IMR-90 (cell line): ENCODE measurements around the gene SLC25A25. TPM values are rescaled to one million over a fixed set of nuclear protein-coding genes. Genes with fewer than 3 reads are reported as not detected.

ENCODE experiments used
- ATAC-seq: fragments of 200-7000 bp; cut with Tn5 transposase; 2 replicates; pipeline ENCODE4 v1.9.1; 2020; ENCODE audit warnings: low read depth, mild to moderate bottlenecking, moderate library complexity
- BruUV-seq: library from RNA; stranded (reverse); fragments of 400-500 nt; replicated peaks from 2 replicates; lab custom pipeline; 2021; lab: Mats Ljungman, UMichigan
- CTCF ChIA-PET: fragments of 300-600 bp; formaldehyde crosslinking; extraction: SDS; loops from one replicate; lab custom pipeline; 2021; ENCODE audit warnings: antibody characterized with exemption; lab: Yijun Ruan, JAX
- POLR2A ChIA-PET: fragments of 300-600 bp; sonication (Branson Sonifier 250); formaldehyde crosslinking; loops from one replicate; lab custom pipeline; 2022; ENCODE audit warnings: antibody characterized with exemption; ENCODE audit not compliant: unreplicated experiment; lab: Charles Lee
- DNase-seq: peaks from one replicate; pipeline ENCODE4 v3.0.0; 2013
- H2AFZ ChIP-seq: replicated peaks from 2 replicates; pipeline ENCODE3; 2013; ENCODE audit warnings: low read length, mild to moderate bottlenecking; ENCODE audit not compliant: poor library complexity
- H2AK5ac ChIP-seq: 2 replicates; pipeline ENCODE4 v1.6.1; 2013; ENCODE audit warnings: low read depth, low read length, inconsistent platforms
- H2AK9ac ChIP-seq: replicated peaks from 2 replicates; pipeline ENCODE3; 2013; ENCODE audit warnings: mild to moderate bottlenecking, low read depth, low read length, moderate library complexity; ENCODE audit not compliant: poor library complexity
- H2BK120ac ChIP-seq: 2 replicates; pipeline ENCODE4 v1.6.1; 2013; ENCODE audit warnings: low read depth, low read length, inconsistent platforms
- H2BK15ac ChIP-seq: 3 replicates; pipeline ENCODE4 v1.6.1; 2013; ENCODE audit warnings: low read depth, low read length, inconsistent platforms
- H2BK20ac ChIP-seq: 2 replicates; pipeline ENCODE4 v1.6.1; 2013; ENCODE audit warnings: low read depth, mild to moderate bottlenecking, inconsistent platforms, low read length, moderate library complexity
- H2BK5ac ChIP-seq: 2 replicates; pipeline ENCODE4 v1.6.1; 2013; ENCODE audit warnings: mild to moderate bottlenecking, low read depth, low read length, inconsistent platforms; ENCODE audit not compliant: poor library complexity, severe bottlenecking
- H3K14ac ChIP-seq: replicated peaks from 2 replicates; pipeline ENCODE4 v1.6.1; 2013; ENCODE audit warnings: low read depth, low read length, inconsistent platforms
- H3K18ac ChIP-seq: 2 replicates; pipeline ENCODE4 v1.6.1; 2013; ENCODE audit warnings: low read depth, low read length, control low read depth
- H3K23ac ChIP-seq: 2 replicates; pipeline ENCODE4 v1.6.1; 2013; ENCODE audit warnings: low read depth, low read length, inconsistent platforms
- H3K27ac ChIP-seq: 2 replicates; pipeline ENCODE4 v1.5.1; 2013; ENCODE audit warnings: mild to moderate bottlenecking, control low read depth, low read length; ENCODE audit not compliant: insufficient read depth
- H3K27me3 ChIP-seq: 2 replicates; pipeline ENCODE4 v1.6.1; 2013; ENCODE audit warnings: low read length; ENCODE audit not compliant: control insufficient read depth, insufficient read depth
- H3K36me3 ChIP-seq: 2 replicates; pipeline ENCODE4 v1.6.1; 2013; ENCODE audit warnings: low read length, mixed read lengths; ENCODE audit not compliant: control insufficient read depth, insufficient read depth
- H3K4ac ChIP-seq: 2 replicates; pipeline ENCODE4 v1.6.1; 2013; ENCODE audit warnings: low read depth, low read length, inconsistent platforms
- H3K4me1 ChIP-seq: 2 replicates; pipeline ENCODE4 v1.6.1; 2013; ENCODE audit warnings: low read length, mixed read lengths; ENCODE audit not compliant: control insufficient read depth, insufficient read depth
- H3K4me2 ChIP-seq: 2 replicates; pipeline ENCODE4 v1.6.1; 2013; ENCODE audit warnings: low read depth, mild to moderate bottlenecking, control low read depth, low read length, moderate library complexity
- H3K4me3 ChIP-seq: 2 replicates; pipeline ENCODE4 v1.5.1; 2013; ENCODE audit warnings: low read depth, mild to moderate bottlenecking, control low read depth, low read length, moderate library complexity; ENCODE audit not compliant: insufficient read depth
- H3K56ac ChIP-seq: 2 replicates; pipeline ENCODE4 v1.6.1; 2013; ENCODE audit warnings: low read length, inconsistent platforms; ENCODE audit not compliant: insufficient read depth; ENCODE audit errors: extremely low read depth
- H3K79me1 ChIP-seq, 2 experiments: 2 replicates each; pipeline ENCODE4 v1.6.1; 2013; ENCODE audit warnings: low read length in 2 of 2, inconsistent platforms in 1 of 2, low read depth in 1 of 2
- H3K9ac ChIP-seq: 2 replicates; pipeline ENCODE4 v1.6.1; 2013; ENCODE audit warnings: low read depth, low read length, control low read depth
- H3K9me1 ChIP-seq: 2 replicates; pipeline ENCODE4 v1.6.1; 2013; ENCODE audit warnings: low read length, inconsistent platforms; ENCODE audit not compliant: insufficient read depth
- H3K9me3 ChIP-seq: 2 replicates; pipeline ENCODE4 v1.6.1; 2013; ENCODE audit warnings: low read length; ENCODE audit not compliant: control insufficient read depth, insufficient read depth
- H4K20me1 ChIP-seq: 2 replicates; pipeline ENCODE4 v1.6.1; 2013; ENCODE audit warnings: low read length, inconsistent platforms; ENCODE audit not compliant: insufficient read depth
- H4K5ac ChIP-seq: 2 replicates; pipeline ENCODE4 v1.6.1; 2013; ENCODE audit warnings: mild to moderate bottlenecking, low read depth, low read length, control low read depth
- H4K8ac ChIP-seq, 2 experiments: 2 replicates each; pipeline ENCODE4 v1.6.1; 2013; ENCODE audit warnings: low read depth in 2 of 2, low read length in 2 of 2, control low read depth in 1 of 2, inconsistent platforms in 1 of 2
- H4K91ac ChIP-seq: 2 replicates; pipeline ENCODE4 v1.6.1; 2013; ENCODE audit warnings: low read depth, low read length, inconsistent platforms; ENCODE audit not compliant: insufficient read depth
- BHLHE40 ChIP-seq: fragments of 150-350 bp; IDR thresholded peaks from 2 replicates; pipeline ENCODE4 v1.6.1; 2016; ENCODE audit warnings: mild to moderate bottlenecking, low read depth, low read length
- MAFK ChIP-seq: IDR thresholded peaks from 2 replicates; pipeline ENCODE4 v1.6.1; 2012; ENCODE audit warnings: low read depth, low read length, improper control_type of control experiment
- MAZ ChIP-seq: IDR thresholded peaks from 2 replicates; pipeline ENCODE4 v1.6.1; 2012; ENCODE audit warnings: low read depth, mild to moderate bottlenecking, low read length, improper control_type of control experiment, moderate library complexity, borderline replicate concordance
- RAD21 ChIP-seq: IDR thresholded peaks from 2 replicates; pipeline ENCODE4 v1.6.1; 2012; ENCODE audit warnings: low read length, improper control_type of control experiment
- RCOR1 ChIP-seq: IDR thresholded peaks from 2 replicates; pipeline ENCODE4 v1.6.1; 2012; ENCODE audit warnings: mild to moderate bottlenecking, low read length, improper control_type of control experiment; ENCODE audit not compliant: insufficient replicate concordance
- RFX5 ChIP-seq: IDR thresholded peaks from 2 replicates; pipeline ENCODE4 v1.8.0; 2012; ENCODE audit warnings: low read depth, mild to moderate bottlenecking, low read length, moderate library complexity
- WGBS, 2 experiments: methylation state at CpG; one replicate each; pipeline versions ENCODE4 v1.1.5 to v1.1.7; 2013; ENCODE audit warnings: missing lambda C conversion rate in 2 of 2; ENCODE audit not compliant: insufficient read length in 1 of 2; ENCODE audit errors: extremely low coverage in 2 of 2; 5-methylcytosine and 5-hydroxymethylcytosine counted together
- dilution Hi-C: fragments of 300-500 bp; cut with HindIII; formaldehyde crosslinking; loops from one replicate; pipeline ENCODE4 v1.14.3; 2018; ENCODE audit warnings: low sequenced_read_pairs; ENCODE audit not compliant: unreplicated experiment
- in situ Hi-C: fragments of 300-500 bp; cut with MboI; formaldehyde crosslinking; loops from 3 replicates; pipeline ENCODE4 v1.14.3; 2019; ENCODE audit warnings: low sequenced_read_pairs, inconsistent platforms, mixed read lengths
- intact Hi-C: fragments of 100-400 bp; cut with micrococcal nuclease; formaldehyde crosslinking; loops from 2 replicates; pipeline ENCODE4 v1.10.0; 2022
- polyA plus RNA-seq, 3 experiments: library from polyadenylated mRNA; depleted of rRNA; stranded (reverse); fragments of >200 nt; gene quantifications; 2 replicates each; pipeline ENCODE4 v1.2.3, GENCODE V29; 2012; ENCODE audit warnings: low replicate concordance in 1 of 3
- total RNA-seq: library from RNA; depleted of rRNA; stranded (reverse); fragments of >200 nt; gene quantifications from 2 replicates; pipeline ENCODE4 v1.2.3, GENCODE V29; 2012
- TF ChIP-seq, protein P1 (sequence below): conservative IDR thresholded peaks from 2 replicates; pipeline ENCODE4 v1.5.1; 2012; ENCODE audit warnings: mild to moderate bottlenecking, low read depth, low read length, improper control_type of control experiment
- TF ChIP-seq, protein P2 (sequence below): fragments of 150-350 bp; IDR thresholded peaks from 2 replicates; pipeline ENCODE4 v1.6.1; 2017; ENCODE audit warnings: mild to moderate bottlenecking, antibody characterized with exemption, low read length, low read depth

Gene SLC25A25
- total and polyA plus RNA-seq, 2 of the 4 experiments (the other 2 are of a cell fraction) = 14.0 to 17.9 TPM

DNA sequence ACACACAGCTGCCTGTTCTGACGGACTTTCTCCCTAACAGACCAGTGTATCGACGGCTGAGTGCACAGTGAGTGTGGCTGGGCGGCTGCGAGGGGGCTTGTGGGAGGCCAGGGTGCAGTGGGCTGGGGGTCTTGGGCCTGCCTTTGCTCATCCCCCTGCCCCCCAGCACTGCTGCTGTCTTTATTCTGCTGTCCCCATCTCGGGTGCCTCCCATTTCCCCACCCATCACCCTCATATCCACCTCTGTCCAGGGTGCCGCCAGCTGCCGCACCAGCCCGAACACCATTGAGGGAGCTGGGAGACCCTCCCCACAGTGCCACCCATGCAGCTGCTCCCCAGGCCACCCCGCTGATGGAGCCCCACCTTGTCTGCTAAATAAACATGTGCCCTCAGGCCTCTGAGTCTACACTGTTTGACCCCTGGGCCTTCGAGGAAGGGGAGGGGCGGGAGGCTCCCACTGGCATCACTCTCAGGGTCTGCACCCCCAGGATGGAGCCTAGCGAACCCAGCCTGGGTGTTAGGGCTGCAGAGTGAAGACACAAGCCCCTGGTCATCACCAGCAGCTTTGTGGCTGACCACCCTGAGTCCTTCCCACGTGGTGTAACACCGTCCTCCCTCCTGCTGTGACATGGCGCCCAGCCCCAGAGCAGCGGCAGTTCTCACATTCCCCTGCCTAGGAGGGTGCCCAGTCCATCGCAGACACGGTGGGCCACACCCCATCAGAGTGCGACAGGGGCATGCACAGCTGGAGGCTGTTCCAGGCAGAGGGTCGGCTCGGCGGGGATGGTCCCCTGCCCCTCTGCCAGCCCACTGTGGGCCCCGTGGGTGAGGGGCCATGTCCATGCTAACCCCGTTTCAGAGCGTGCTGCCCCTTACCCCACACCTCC is 85.3 kb downstream of the SLC25A25 start (continued):
- no peak for TF ChIP-seq MAZ

DNA sequence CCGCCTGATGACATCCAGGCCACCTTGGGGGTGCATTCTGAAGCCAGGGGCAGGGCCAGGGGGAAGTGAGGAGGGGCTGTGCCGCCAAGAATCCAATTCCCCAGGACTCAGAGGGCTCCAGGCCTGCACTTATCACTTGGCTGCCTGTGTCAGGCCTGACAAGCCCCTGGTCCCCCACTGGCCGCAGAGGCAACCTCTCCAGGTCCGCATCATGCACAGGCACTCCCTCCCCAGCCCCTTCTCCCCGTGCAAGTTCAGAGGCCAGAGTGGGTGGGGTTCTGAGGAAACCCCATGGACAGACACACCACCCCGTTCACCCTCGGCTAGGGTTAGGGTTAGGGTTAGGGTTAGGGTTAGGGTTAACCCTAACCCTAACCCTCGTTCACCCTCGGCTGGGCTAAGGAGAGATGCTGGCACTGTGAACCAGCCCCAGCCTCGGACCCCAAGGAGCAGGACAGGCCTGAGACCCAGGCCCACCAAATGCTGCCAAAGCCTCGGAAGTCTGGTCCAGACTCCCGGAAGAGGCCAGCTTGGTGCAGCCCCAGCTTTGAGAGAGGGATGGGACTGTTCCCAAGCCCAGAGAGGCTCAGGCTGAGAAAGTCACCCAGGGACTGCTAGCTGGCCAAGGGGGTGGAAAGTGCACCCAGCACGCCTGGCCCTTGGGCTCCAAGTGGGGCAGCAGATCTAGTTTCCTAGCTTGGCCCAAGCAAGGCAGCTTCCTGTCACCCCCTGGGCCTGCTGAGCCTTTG is 86.1 kb downstream of the SLC25A25 start:
- Histone ChIP-seq H3K4me2 (no peak overlapping the region), H3K79me1 (no peaks in the 10 kb centered on the region), H3K36me3 (no peaks in the 10 kb centered on the region), H2AK9ac (no peak overlapping the region), H3K18ac (no peak overlapping the region), H3K27me3 (peaks cover 14% of the 10 kb centered on the region; the same call in 1 of the 2 replicates), H4K91ac (no peak overlapping the region), H2AFZ (no peak overlapping the region), H3K4ac (no peak overlapping the region), H4K20me1 (no peaks in the 10 kb centered on the region), H3K9ac (no peak overlapping the region), H4K5ac (no peak overlapping the region), H3K9me1 (peaks cover under 1% of the 10 kb centered on the region), H3K27ac (no peak overlapping the region), H2BK20ac (no peak overlapping the region), H3K14ac (no peak overlapping the region), H3K56ac (no peak overlapping the region), H3K9me3 (no peaks in the 10 kb centered on the region), H2BK120ac (no peak overlapping the region), H3K4me1 (no peaks in the 10 kb centered on the region), H4K8ac (no peak overlapping the region), H3K4me3 (no peak overlapping the region), H3K23ac (no peak overlapping the region), H2BK5ac (no peak overlapping the region), H2AK5ac (no peak overlapping the region), H2BK15ac (no peak overlapping the region)
- no TSS peak for BruUV-seq
- POLR2A ChIA-PET = no interaction called here
- WGBS, 2 experiments = 76% methylated on average over 3 of the region's 13 CpGs; no CpG with 5 or more reads in 1 of the 2 experiments
- dilution Hi-C loops = no loop called here
- TF ChIP-seq, protein P1, sequence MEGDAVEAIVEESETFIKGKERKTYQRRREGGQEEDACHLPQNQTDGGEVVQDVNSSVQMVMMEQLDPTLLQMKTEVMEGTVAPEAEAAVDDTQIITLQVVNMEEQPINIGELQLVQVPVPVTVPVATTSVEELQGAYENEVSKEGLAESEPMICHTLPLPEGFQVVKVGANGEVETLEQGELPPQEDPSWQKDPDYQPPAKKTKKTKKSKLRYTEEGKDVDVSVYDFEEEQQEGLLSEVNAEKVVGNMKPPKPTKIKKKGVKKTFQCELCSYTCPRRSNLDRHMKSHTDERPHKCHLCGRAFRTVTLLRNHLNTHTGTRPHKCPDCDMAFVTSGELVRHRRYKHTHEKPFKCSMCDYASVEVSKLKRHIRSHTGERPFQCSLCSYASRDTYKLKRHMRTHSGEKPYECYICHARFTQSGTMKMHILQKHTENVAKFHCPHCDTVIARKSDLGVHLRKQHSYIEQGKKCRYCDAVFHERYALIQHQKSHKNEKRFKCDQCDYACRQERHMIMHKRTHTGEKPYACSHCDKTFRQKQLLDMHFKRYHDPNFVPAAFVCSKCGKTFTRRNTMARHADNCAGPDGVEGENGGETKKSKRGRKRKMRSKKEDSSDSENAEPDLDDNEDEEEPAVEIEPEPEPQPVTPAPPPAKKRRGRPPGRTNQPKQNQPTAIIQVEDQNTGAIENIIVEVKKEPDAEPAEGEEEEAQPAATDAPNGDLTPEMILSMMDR = no peak
- TF ChIP-seq RAD21 (no peak), MAFK (no peak), RFX5 (no peak), RCOR1 (no peak), BHLHE40 (no peak)
- TF ChIP-seq, protein P2, sequence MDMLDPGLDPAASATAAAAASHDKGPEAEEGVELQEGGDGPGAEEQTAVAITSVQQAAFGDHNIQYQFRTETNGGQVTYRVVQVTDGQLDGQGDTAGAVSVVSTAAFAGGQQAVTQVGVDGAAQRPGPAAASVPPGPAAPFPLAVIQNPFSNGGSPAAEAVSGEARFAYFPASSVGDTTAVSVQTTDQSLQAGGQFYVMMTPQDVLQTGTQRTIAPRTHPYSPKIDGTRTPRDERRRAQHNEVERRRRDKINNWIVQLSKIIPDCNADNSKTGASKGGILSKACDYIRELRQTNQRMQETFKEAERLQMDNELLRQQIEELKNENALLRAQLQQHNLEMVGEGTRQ = no peak
- CTCF ChIA-PET = no interaction called here
- intact Hi-C loops = no loop called here
- ATAC-seq (no peak), DNase-seq (no peak)
- in situ Hi-C loops = no loop called here
